Pancreas (tissue), 10 donors: ENCODE results near the gene LTN1. TPM values are rescaled to one million over a fixed set of nuclear protein-coding genes. Genes with fewer than 3 reads are reported as not detected.

Experiments used
- ATAC-seq, 4 donors: fragments of 200-7000 bp; cut with Tn5 transposase; one replicate each; pipeline versions ENCODE4 v1.8.0 to v1.9.1; 2020; ENCODE audit warnings: mild to moderate bottlenecking in 4 of 4, moderate library complexity in 4 of 4
- DNase-seq, 6 donors: peaks; one replicate each; pipeline ENCODE4 v3.0.0-alpha.2; 2020
- FAIRE-seq: peaks from 2 replicates; lab custom pipeline; 2012; peaks lifted over from hg19 to GRCh38; lab: Jason Lieb, UNC
- H3K27ac ChIP-seq, 4 donors: fragments of 200-600 bp; sonication (generic); 1 replicate in 3 of 4; 2 replicates in 1 of 4; pipeline versions ENCODE4 v1.5.0 to v1.8.0; 2020
- H3K27me3 ChIP-seq, 4 donors: fragments of 200-600 bp; one replicate each; pipeline ENCODE4 v1.8.0; 2021
- H3K36me3 ChIP-seq, 3 donors: fragments of 200-600 bp; sonication (generic) in 1 of 3; one replicate each; pipeline versions ENCODE4 v1.5.0 to v1.8.0; 2020 to 2021
- H3K4me1 ChIP-seq, 3 donors: fragments of 200-600 bp; one replicate each; pipeline ENCODE4 v1.8.0; 2021
- H3K4me3 ChIP-seq, 4 donors: fragments of 200-600 bp; sonication (generic) in 2 of 4; one replicate each; pipeline versions ENCODE4 v1.5.0 to v1.8.0; 2020 to 2021
- H3K9me3 ChIP-seq, 4 donors: fragments of 200-600 bp; one replicate each; pipeline ENCODE4 v1.8.0; 2021
- CTCF ChIP-seq, 4 donors: fragments of 200-600 bp; sonication (generic) in 3 of 4; IDR thresholded peaks; one replicate each; pipeline versions ENCODE4 v1.5.0 to v1.8.0; 2021; ENCODE audit warnings: antibody characterized with exemption in 4 of 4
- WGBS, 2 donors: extraction: QIAGEN DNeasy Blood & Tissue Kit; methylation state at CpG; one replicate each; pipeline ENCODE4 v1.1.7; 2013; 5-methylcytosine and 5-hydroxymethylcytosine counted together
- intact Hi-C, 3 donors: fragments of 100-400 bp; cut with DNase I; formaldehyde crosslinking; loops; one replicate each; pipeline versions ENCODE4 v1.11.1 to v1.14.2; 2022
- polyA plus RNA-seq, 2 donors: library from polyadenylated mRNA; stranded (reverse); fragments of 200-250 nt; gene quantifications; one replicate each; pipeline ENCODE4 v1.2.3, GENCODE V29; 2013
- total RNA-seq, 6 donors: library from RNA; stranded (reverse); fragmentation: NEBNext Ultra II Directional in 4 of 6; extraction: Animal tissue kit (Norgen Biotek cat#: 25700) in 4 of 6; gene quantifications; one replicate each; pipeline versions ENCODE4 v1.2.1 to v1.2.4, GENCODE V29; 2021 to 2023
- donor health status: healthy with polysubstance abuse.
- donor health status: DM: no; HTN: no; CAD: no; lungs with moderate emphysema.
- donor health status: DM: no; HTN: no; CAD: no.
- donor health status: control.
- donor health status: control.
- donor health status: Bipolar disorder and iron deficiency.
- donor health status: DM: yes; HTN: yes; CAD: no.
- donor health status: DM: no; HTN: no; CAD: no.
- donor health status: DM: no; HTN: no; CAD: no.
- donor health status: DM: yes; HTN: yes; CAD: no.

LTN1 gene
- total and polyA plus RNA-seq, 8 donors: 4.4 to 16.1 (median 12.1) TPM

- intact Hi-C loops: no loop called here
- no peak for TF ChIP-seq CTCF (IDR thresholded peaks at IDR 0.05)
- WGBS, 2 donors: 93 to 94% methylated on average over 6 of the region's 6 CpGs
- no peak for FAIRE-seq
- no peak for ATAC-seq
- no peaks in the 10 kb centered on the region for H3K27me3 ChIP-seq
- no peak overlapping the region for H3K4me3 ChIP-seq
- H3K9me3 ChIP-seq: no peaks in the 10 kb centered on the region
- H3K27ac ChIP-seq: peak overlapping the region in 1 of 4 donors; percentile 96
- peaks cover 0 to 8% (median 0%) of the 10 kb centered on the region in 3 donors for H3K36me3 ChIP-seq
- DNase-seq: no peak
- peaks cover 0 to 11% (median 0%) of the 10 kb centered on the region in 3 donors for H3K4me1 ChIP-seq
These were observed 106.9 kb downstream of the LTN1 start for GRCh38 chr21:28885853-28886177.

GRCh38 chr21:28884976-28885852 is 107.5 kb downstream of the LTN1 start:
- H3K27ac ChIP-seq: peak overlapping the region; percentile 75 to 96 (median 84)
- TF ChIP-seq CTCF (IDR thresholded peaks at IDR 0.05): no peak
- peaks cover 0 to 8% (median 0%) of the 10 kb centered on the region in 3 donors for H3K36me3 ChIP-seq
- intact Hi-C loops: no loop called here
- H3K9me3 ChIP-seq: no peaks in the 10 kb centered on the region
- 4 to 5% methylated on average over 47 of the region's 47 CpGs for whole genome bisulfite sequencing, 2 donors
- H3K27me3 ChIP-seq: no peaks in the 10 kb centered on the region
- peak overlapping the region; percentile 16 to 60 (median 32) for H3K4me3 ChIP-seq
- peak; percentile 96 to 99 (median 98) for ATAC-seq
- DNase-seq: peak; percentile 87 to 94 (median 90)
- H3K4me1 ChIP-seq: peaks cover 0 to 11% (median 0%) of the 10 kb centered on the region in 3 donors
- no peak for FAIRE-seq

GRCh38 chr21:28884481-28884880 is 108.2 kb downstream of the LTN1 start:
- H3K4me1 ChIP-seq: peaks cover 0 to 11% (median 0%) of the 10 kb centered on the region in 3 donors
- FAIRE-seq (no peak), ATAC-seq (peak; percentile 23 to 68 (median 52)), DNase-seq (no peak)
- no peaks in the 10 kb centered on the region for H3K9me3 ChIP-seq
- no peaks in the 10 kb centered on the region for H3K27me3 ChIP-seq
- WGBS, 2 donors: 11 to 20% methylated on average over 3 of the region's 3 CpGs
- TF ChIP-seq CTCF (IDR thresholded peaks at IDR 0.05): no peak
- peak overlapping the region; percentile 75 to 96 (median 84) for H3K27ac ChIP-seq
- H3K36me3 ChIP-seq: peaks cover 0 to 8% (median 0%) of the 10 kb centered on the region in 3 donors
- peak overlapping the region; percentile 16 to 60 (median 32) for H3K4me3 ChIP-seq
- intact Hi-C loops: no loop called here

- no peak for ATAC-seq
- DNase-seq: no peak
- intact Hi-C loops: no loop called here
- no peaks in the 10 kb centered on the region for H3K9me3 ChIP-seq
- H3K27ac ChIP-seq: no peak overlapping the region
- peaks cover 0 to 8% (median 0%) of the 10 kb centered on the region in 3 donors for H3K36me3 ChIP-seq
- H3K27me3 ChIP-seq: no peaks in the 10 kb centered on the region
- no peak for FAIRE-seq
- H3K4me3 ChIP-seq: no peak overlapping the region
- H3K4me1 ChIP-seq: peaks cover 0 to 11% (median 0%) of the 10 kb centered on the region in 3 donors
- TF ChIP-seq CTCF (IDR thresholded peaks at IDR 0.05): no peak
These were observed 108.7 kb downstream of the LTN1 start for GRCh38 chr21:28883931-28884330.

- Histone ChIP-seq H3K4me1 (peaks cover 0 to 11% (median 0%) of the 10 kb centered on the region in 3 donors), H3K27ac (no peak overlapping the region), H3K36me3 (peaks cover 0 to 11% (median 0%) of the 10 kb centered on the region in 3 donors), H3K9me3 (no peaks in the 10 kb centered on the region), H3K27me3 (no peaks in the 10 kb centered on the region), H3K4me3 (no peak overlapping the region)
- no peak for FAIRE-seq
- WGBS, 2 donors: 47 to 81% methylated on average over 2 of the region's 2 CpGs
- ATAC-seq: no peak
- intact Hi-C loops: no loop called here
- no peak for DNase-seq
- TF ChIP-seq CTCF (IDR thresholded peaks at IDR 0.05): no peak
These were observed 110.3 kb downstream of the LTN1 start for GRCh38 chr21:28882345-28882744.
